Measurements from ENCODE around the gene TRMT10A. TPM values are rescaled to one million over a fixed set of nuclear protein-coding genes. Genes with fewer than 3 reads are reported as not detected.

The TRMT10A gene
- total RNA-seq, 4 donors from 2014 or later = 2.7 to 12.2 (median 6.3) TPM

GRCh38 chr4:99507762-99508161 is 56.1 kb downstream of the TRMT10A start:
- no peak overlapping the region for H3K4me3 ChIP-seq
- H3K9me3 ChIP-seq = no peaks in the 10 kb centered on the region
- H3K27me3 ChIP-seq = no peaks in the 10 kb centered on the region
- intact Hi-C loops (cut with DNase I) = no loop called here
- no peak for DNase-seq
- no peak for TF ChIP-seq POLR2A (IDR thresholded peaks at IDR 0.05)
- TF ChIP-seq CTCF (IDR thresholded peaks at IDR 0.05) = no peak
- H3K27ac ChIP-seq = no peak overlapping the region
- no peaks in the 10 kb centered on the region for H3K36me3 ChIP-seq
- peaks cover 0 to 8% (median 0%) of the 10 kb centered on the region in 3 donors for H3K4me1 ChIP-seq

- no peak overlapping the region for H3K27ac ChIP-seq
- no peaks in the 10 kb centered on the region for H3K36me3 ChIP-seq
- DNase-seq = no peak
- H3K4me3 ChIP-seq = no peak overlapping the region
- H3K27me3 ChIP-seq = no peaks in the 10 kb centered on the region
- peaks cover 0 to 8% (median 0%) of the 10 kb centered on the region in 3 donors for H3K4me1 ChIP-seq
- WGBS, 2 donors = 47 to 87% methylated on average over 1 of the region's 1 CpG
- intact Hi-C loops (cut with DNase I) = no loop called here
- H3K9me3 ChIP-seq = no peaks in the 10 kb centered on the region
- TF ChIP-seq POLR2A (IDR thresholded peaks at IDR 0.05) (no peak), CTCF (IDR thresholded peaks at IDR 0.05) (no peak)
These were observed 56.5 kb downstream of the TRMT10A start for GRCh38 chr4:99507349-99507748.

- no peak for DNase-seq
- 24 to 25% methylated on average over 2 of the region's 2 CpGs for WGBS, 2 donors
These were observed 57.1 kb downstream of the TRMT10A start for GRCh38 chr4:99506781-99507180.

GRCh38 chr4:99504804-99505502 is 58.9 kb downstream of the TRMT10A start:
- intact Hi-C loops (cut with DNase I) = no loop called here
- WGBS, 2 donors = 21 to 57% methylated on average over 2 to 3 of the region's 3 CpGs
- peaks cover 0 to 8% (median 0%) of the 10 kb centered on the region in 3 donors for H3K4me1 ChIP-seq
- no peak for TF ChIP-seq CTCF (IDR thresholded peaks at IDR 0.05)
- TF ChIP-seq POLR2A (IDR thresholded peaks at IDR 0.05) = no peak
- no peaks in the 10 kb centered on the region for H3K9me3 ChIP-seq
- no peaks in the 10 kb centered on the region for H3K36me3 ChIP-seq
- no peak for DNase-seq
- no peak overlapping the region for H3K4me3 ChIP-seq
- no peak overlapping the region for H3K27ac ChIP-seq
- H3K27me3 ChIP-seq = no peaks in the 10 kb centered on the region

More at GRCh38 chr4:99506781-99507180, 57.1 kb downstream of the TRMT10A start:
- Histone ChIP-seq H3K27me3 (no peaks in the 10 kb centered on the region), H3K4me1 (peaks cover 0 to 8% (median 0%) of the 10 kb centered on the region in 3 donors), H3K9me3 (no peaks in the 10 kb centered on the region), H3K36me3 (no peaks in the 10 kb centered on the region), H3K27ac (no peak overlapping the region), H3K4me3 (no peak overlapping the region)
- intact Hi-C loops (cut with DNase I) = no loop called here
- TF ChIP-seq POLR2A (IDR thresholded peaks at IDR 0.05) (no peak), CTCF (IDR thresholded peaks at IDR 0.05) (no peak)

Other genes with a start within 250 kb of the TRMT10A start
- gene ADH1B, start 242.6 kb downstream of the TRMT10A start, total RNA-seq = 100 to 1,000 TPM in 2 of 4 donors, 10 to 100 TPM in 2; 12.9 to 468 (median 181) TPM
- 10 to 100 TPM in 2 of 4 donors, 1 to 10 TPM in 1, under 1 TPM in 1; 0.75 to 12.6 (median 8.4) TPM for gene ADH1C, start 211.3 kb downstream of the TRMT10A start, total RNA-seq
- gene ADH7, start 128.7 kb downstream of the TRMT10A start, total RNA-seq = 100 to 1,000 TPM; 173 to 420 (median 318) TPM
- gene C4orf17, start 53.0 kb downstream of the TRMT10A start, total RNA-seq = not detected
- under 1 TPM in 3 of 4 donors, not detected in 1; 0.13 to 0.41 (median 0.19) TPM for gene MTTP, start 10.8 kb upstream of the TRMT10A start, total RNA-seq
- gene C4orf54, start 93.8 kb upstream of the TRMT10A start, total RNA-seq = under 1 TPM in 1 of 4 donors, not detected in 3; under 0.01 TPM

Data from esophagus squamous epithelium (tissue), 5 donors.